Stimulated activated CD4-positive, alpha-beta T cell treated with anti-CD3 and anti-CD28 coated beads, Interleukin-1b, Interleukin-23, amount 100 ng/mL, for 1 hour (primary cell): ENCODE results near the gene ZBTB32.
A peak's percentile ranks its signal among the peaks of the same experiment; 100 is the strongest.
"Not testable (repeated sequence)": the region's sequence is repeated elsewhere in the genome, so short reads cannot be mapped to it uniquely, and the experiment has no call there.

Experiments used
- DNase-seq, 2 donors: peaks; one replicate each; pipeline ENCODE4 v3.0.0-alpha.2; 2020; ENCODE audit warnings: low read depth in 2 of 2

ZBTB32 gene

DNA sequence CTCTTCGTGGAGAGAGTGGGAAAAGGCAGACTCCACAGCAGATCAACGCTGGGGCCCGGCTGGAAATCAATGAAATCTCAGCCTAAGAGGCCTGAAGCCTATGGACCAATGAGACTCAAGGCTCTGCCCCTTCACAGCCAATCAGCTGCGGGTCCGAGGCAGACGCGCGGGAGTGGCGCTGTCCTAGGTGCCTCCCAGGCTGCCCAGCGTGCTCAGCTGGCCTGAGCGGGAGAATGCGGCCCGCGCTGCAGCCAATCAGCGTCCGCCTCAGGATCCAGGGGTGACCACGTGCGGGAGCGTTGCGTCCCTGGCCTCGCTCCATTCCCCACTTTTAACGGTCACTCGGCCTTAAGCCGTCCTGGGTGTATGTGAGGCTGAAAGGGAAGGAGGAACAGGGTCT lies at the start of gene ZBTB32:
TSS of gene ZBTB32 (plus strand) at position 341 of the 400 bp plus-strand sequence. CDS start 10,069 bp downstream, outside the sequence.
- DNase-seq = no peak

DNA sequence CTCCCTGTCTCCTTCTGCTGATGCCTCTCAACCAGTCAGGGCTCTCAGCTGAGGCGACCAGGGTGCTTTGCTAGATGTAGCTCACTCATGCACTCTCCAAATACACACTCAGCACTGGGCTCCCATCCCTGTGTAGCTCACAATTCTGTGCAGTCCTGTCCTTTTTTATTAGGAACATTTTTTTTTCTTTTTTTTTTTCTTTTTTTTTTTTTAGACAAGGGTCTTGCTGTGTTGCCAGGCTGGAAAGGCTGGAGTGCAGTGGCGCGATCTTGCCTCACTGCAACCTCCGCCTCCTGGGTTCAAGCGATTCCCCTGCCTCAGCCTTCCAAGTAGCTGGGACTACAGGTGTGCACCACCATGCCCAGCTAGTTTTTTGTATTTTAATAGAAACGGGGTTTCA lies 49.5 kb upstream of the ZBTB32 start:
- DNase-seq = not testable (repeated sequence)

DNA sequence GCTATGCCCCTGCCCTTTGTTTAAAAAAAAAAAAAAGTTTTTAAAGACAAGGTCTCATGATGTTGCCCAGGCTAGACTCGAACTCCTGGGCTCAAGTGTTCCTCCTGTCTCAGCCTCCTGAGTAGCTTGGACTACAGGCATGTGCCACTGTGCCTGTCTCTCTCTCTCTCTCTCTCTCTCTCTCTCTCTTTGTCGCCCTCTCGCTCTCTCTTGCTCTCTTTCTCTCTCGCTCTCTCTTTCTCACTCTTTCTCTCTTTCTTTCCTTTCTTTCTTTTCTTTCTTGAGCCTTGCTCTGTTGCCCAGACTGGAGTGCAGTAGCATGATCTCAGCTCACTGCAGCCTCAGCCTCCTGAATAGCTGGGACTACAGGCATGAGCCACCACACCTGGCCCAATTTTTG lies 48.8 kb upstream of the ZBTB32 start:
- no peak for DNase-seq

DNA sequence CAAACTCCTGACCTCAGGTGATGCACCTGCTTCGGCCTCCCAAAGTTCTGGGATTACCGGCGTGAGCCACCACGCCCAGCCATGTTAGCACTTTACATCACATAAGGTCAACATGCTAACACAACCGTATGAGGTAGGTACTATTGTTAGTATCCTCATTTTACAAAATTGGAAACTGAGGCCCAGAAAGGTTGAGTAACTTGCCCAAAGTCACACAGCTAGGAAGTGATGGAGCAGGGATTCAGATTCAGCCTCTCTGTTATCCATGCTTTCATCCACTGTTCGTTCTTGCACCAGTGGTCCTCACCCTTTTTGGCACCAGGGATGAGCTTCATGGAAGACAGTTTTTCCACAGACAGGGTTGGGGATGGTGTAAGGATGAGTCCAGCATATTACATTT lies 47.7 kb upstream of the ZBTB32 start:
- DNase-seq = no peak

DNA sequence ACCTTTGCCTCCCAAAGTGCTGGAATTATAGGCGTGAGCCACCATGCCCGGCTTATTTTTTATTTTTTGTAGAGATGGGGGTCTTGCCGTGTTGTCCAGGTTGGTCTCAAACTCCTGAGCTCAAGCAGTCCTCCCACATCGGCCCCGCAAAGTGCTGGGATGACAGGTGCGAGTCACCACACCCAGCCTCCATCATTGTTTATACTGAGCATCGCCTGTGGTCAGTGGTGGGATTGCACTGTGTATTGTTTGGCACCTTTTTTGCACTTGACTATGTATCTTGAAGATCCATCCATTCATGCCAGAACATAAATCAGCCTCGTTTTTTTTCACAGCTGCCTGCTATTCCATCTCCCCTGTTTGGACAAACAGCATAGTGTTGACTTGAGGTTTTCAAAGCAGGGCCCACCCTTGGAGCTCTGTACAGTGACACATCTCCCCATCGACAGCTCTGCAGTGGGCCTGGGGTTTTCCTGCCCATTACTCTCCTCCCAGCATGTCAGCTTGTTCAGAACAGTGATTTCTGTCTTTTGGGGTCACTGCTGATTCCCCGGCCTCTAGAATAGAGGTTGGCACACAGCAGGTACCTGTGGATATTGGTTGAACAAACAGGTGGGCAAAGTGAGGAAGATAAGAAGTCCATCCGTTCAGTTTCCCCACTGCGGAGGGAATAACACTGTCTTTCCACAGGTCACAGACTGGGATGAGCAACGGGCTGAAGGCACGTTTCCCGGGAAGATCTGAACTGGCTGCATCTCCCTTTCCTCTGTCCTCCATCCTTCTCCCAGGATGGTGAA lies 46.3 kb upstream of the ZBTB32 start:
- DNase-seq = no peak

DNA sequence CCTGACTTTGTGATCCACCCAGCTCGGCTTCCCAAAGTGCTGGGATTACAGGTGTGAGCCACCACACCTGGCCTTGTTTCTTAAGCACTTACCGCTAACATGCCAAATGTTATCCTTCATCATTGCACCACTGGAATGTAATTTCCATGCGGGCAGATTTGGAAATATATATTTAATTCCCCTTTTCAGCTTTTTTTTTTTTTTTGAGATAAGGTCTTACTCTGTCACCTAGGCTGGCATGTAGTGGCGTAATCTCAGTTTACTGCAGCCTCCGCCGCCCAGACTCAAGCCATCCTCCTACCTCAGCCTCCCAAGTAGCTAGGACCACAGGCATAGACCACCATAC lies 42.4 kb upstream of the ZBTB32 start:
- no peak for DNase-seq

- no peak for DNase-seq
Measured at GRCh38 chr19:35663981-35664380, 40.4 kb upstream of the ZBTB32 start.

GRCh38 chr19:35665157-35665556 lies 39.2 kb upstream of the ZBTB32 start:
- DNase-seq = no peak

DNA sequence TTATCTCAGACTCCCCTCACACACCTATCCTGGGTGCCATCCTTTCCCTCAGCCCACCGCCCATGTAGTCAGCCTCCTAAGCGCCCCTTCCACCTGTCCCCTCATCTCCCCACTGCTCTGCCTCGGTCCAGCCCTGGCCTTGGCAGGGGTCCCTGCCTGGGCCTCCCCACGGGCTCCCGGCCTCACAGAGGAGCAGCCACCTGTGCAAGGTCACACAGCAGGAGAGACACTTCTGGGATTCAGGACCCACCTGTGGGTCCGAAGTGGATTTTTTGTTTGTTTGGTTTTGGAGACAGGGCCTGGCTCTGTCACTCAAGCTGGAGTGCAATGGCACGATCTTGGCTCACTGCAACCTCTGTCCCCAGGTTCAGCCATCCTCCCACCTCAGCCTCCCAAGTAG lies 38.8 kb upstream of the ZBTB32 start:
- no peak for DNase-seq

DNA sequence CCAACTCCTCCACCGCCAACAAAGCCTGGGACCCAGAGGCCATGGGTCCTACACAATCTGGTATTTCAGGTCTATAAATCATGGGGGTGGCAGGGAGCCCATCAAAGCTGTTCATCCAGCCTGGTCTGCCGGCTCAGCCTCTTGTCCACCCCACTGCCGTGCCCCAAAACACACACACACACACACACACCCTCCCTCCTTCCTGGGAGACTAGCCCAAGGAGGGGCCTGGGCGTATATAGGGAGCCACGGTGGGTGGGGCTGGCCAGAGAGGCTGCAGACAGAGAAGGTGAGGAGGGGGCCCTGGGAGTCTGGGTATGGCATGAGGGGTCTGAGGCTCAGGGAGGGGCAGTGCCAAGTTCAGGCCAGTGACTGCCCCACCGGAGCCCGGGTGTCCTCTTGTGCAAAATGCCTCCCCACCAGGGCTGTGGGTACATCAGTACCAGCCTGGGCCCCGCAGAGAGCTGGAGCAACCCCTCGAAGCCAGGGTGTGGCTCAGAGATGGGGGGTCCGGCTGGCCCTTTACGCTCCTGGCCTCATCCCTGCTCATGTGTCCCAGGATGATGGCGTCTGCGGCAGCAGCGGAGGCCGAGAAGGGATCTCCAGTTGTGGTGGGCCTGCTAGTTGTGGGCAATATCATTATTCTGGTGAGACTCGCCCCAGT lies 38.0 kb upstream of the ZBTB32 start, which contains the start of gene UPK1A:
TSS of gene UPK1A (plus strand) at position 267 of the 663 bp plus-strand sequence. CDS start at position 563, 296 bp downstream.
- DNase-seq = no peak

- no peak for DNase-seq
Measured at GRCh38 chr19:35669566-35669965, 34.8 kb upstream of the ZBTB32 start.

DNA sequence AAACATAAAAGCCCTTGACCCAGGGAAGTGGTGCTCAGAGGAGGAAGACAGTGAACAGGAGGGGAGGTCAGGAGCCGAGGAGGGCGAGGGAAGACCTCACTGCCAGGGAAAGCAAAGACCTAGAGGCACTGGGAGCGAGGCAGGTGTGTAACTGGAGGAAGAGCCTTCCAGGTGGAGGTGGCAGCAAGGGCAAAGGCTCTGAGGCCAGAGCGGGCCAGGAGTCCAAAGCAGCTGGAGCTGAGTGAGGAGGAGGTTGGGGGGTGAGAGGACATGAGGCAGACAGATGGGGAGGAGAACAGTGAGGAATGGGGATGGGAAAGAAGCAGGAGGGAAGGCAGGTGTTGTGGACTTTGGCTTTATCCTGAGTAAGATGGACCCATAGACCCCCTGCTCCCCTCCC lies 34.4 kb upstream of the ZBTB32 start:
- DNase-seq = no peak

GRCh38 chr19:35670686-35671085 lies 33.7 kb upstream of the ZBTB32 start:
- no peak for DNase-seq

- DNase-seq = no peak
Measured at GRCh38 chr19:35671818-35672217, 32.5 kb upstream of the ZBTB32 start.

GRCh38 chr19:35673121-35673804 lies 31.1 kb upstream of the ZBTB32 start:
- no peak for DNase-seq

DNA sequence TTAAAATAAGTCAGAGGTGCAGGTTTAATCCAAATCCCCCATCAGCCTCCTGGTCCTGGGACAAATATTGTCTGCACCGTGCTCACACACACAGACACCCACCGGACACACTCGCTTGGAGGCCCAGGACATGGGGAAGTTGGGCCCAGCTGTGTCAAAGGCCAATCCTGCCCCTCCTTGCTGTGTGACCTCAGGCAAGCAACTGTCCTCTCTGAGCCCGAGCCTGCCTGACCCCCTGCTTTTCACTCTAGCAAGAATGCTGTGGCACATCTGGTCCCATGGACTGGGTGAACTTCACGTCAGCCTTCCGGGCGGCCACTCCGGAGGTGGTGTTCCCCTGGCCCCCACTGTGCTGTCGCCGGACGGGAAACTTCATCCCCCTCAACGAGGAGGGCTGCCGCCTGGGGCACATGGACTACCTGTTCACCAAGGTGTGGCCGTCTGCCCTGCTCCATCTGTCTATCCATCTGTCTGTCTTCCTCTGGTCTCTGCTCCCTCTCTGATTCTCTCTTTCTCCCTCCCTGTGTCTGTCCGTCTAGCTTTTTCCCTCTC lies 28.7 kb upstream of the ZBTB32 start:
- DNase-seq = no peak

GRCh38 chr19:35689836-35690235 lies 14.5 kb upstream of the ZBTB32 start:
- no peak for DNase-seq

GRCh38 chr19:35691106-35691505 lies 13.3 kb upstream of the ZBTB32 start:
- DNase-seq = not testable (repeated sequence)

GRCh38 chr19:35692010-35692409 lies 12.3 kb upstream of the ZBTB32 start:
- DNase-seq = no peak

DNA sequence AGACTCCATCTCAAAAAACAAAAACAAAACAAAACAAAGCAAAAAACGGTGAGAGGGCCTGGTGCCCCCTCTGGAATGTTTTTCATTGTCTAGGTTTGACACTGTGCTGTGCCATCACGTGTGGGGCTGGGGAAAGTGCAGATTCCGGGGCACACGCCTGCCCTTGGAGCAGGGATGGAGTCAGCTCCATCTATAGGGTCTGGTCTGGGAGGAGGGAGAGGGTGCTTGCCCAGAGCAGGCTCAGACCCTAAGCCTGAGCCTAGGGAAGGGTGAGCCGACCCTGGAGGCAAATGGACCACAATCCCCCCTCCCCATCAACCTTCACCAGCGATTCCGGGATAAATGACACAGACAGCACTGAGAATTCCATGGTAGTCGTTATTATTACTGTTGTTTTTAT lies 10.9 kb upstream of the ZBTB32 start:
- DNase-seq = no peak

DNA sequence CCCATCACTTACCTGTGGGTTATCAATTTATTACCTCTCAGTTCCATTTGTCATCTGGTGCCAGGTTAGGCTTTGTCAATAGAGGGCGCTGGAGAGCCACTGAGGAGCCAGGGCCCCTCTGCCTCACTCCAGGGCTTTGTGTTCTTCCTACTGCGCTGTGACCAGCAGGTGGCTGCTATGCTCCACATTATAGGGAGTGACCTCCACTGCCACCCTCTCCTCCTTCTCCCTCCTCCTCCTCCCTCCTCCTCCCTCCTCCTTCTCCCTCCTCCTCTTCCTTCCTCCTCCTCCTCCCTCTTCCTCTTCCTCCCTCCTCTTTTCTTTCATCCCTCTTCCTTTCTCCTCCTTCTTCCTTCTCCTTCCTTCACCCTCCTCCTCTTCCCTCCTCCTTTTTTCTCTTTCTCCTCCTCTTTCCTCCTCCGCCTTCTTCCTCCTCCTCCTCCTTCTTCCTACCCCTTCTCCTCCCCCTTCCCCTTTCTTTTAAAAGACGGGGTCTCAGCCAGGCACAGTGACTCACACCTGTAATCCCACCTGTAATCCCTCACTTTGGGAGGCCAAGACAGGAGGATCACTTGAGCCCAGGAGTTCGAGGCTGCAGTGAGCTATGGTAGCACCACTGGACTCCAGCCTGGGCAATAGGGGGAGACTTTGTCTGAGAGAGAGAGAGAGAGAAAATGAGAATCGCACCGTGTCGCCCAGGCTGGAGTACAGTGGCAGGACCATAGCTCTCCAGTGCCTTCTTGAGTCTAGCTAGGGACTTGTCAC lies 10.3 kb upstream of the ZBTB32 start:
- peak; percentile 82 to 89 for DNase-seq
